GM19438 (cell line): Measurements from ENCODE around the gene DIAPH3.
"Not testable (repeated sequence)": the region's sequence is repeated elsewhere in the genome, so short reads cannot be mapped to it uniquely, and the experiment has no call there.

Experiments
- ATAC-seq: cut with Tn5 transposase; IDR thresholded peaks from one replicate; pipeline ENCODE4 v1.9.1; 2021; ENCODE audit warnings: low read depth; ENCODE audit not compliant: unreplicated experiment

DIAPH3 gene

GRCh38 chr13:60163478-60164233 lies at the start of gene DIAPH3:
Gene DIAPH3, minus strand, starts transcription at chr13:60163928. Its CDS starts 162 bp downstream, at chr13:60163766.
- ATAC-seq: peak; percentile 99

GRCh38 chr13:60213236-60213744 lies 49.6 kb upstream of the DIAPH3 start:
- no peak for ATAC-seq

- ATAC-seq: no peak
Observed at GRCh38 chr13:60211548-60211947, 47.8 kb upstream of the DIAPH3 start.

- ATAC-seq: no peak
Observed at GRCh38 chr13:60210510-60211330, 47.0 kb upstream of the DIAPH3 start.

GRCh38 chr13:60205499-60205898 lies 41.8 kb upstream of the DIAPH3 start:
- ATAC-seq: not testable (repeated sequence)

- no peak for ATAC-seq
Observed at GRCh38 chr13:60201286-60201685, 37.6 kb upstream of the DIAPH3 start.

GRCh38 chr13:60195893-60196292 lies 32.2 kb upstream of the DIAPH3 start:
- not testable (repeated sequence) for ATAC-seq

GRCh38 chr13:60182907-60183306 lies 19.2 kb upstream of the DIAPH3 start:
- no peak for ATAC-seq

- ATAC-seq: no peak
Observed at GRCh38 chr13:60178327-60178726, 14.6 kb upstream of the DIAPH3 start.

- ATAC-seq: no peak
Observed at GRCh38 chr13:60175571-60175970, 11.8 kb upstream of the DIAPH3 start.

GRCh38 chr13:60174113-60174512 lies 10.4 kb upstream of the DIAPH3 start:
- no peak for ATAC-seq

GRCh38 chr13:60172111-60172510 lies 8.4 kb upstream of the DIAPH3 start:
- ATAC-seq: no peak

- ATAC-seq: no peak
Observed at GRCh38 chr13:60170414-60170813, 6.7 kb upstream of the DIAPH3 start.

- ATAC-seq: no peak
Observed at GRCh38 chr13:60169239-60170031, 5.7 kb upstream of the DIAPH3 start.

GRCh38 chr13:60167121-60167520 lies 3.4 kb upstream of the DIAPH3 start:
- ATAC-seq: no peak

- ATAC-seq: no peak
Observed at GRCh38 chr13:60165391-60166099, 1.8 kb upstream of the DIAPH3 start.

- peak; percentile 26 for ATAC-seq
Observed at GRCh38 chr13:60164234-60164889, 634 bp upstream of the DIAPH3 start.

- no peak for ATAC-seq
Observed at GRCh38 chr13:60162096-60162495, 1.6 kb downstream of the DIAPH3 start.

- peak; percentile 70 for ATAC-seq
Observed at GRCh38 chr13:60158321-60158801, 5.4 kb downstream of the DIAPH3 start.
